CD4-positive, alpha-beta T cell treated with Interleukin-4 for 4 hours (primary cell): ENCODE data around the gene SKIDA1.

Experiments
- DNase-seq: peaks from one replicate; pipeline ENCODE4 v3.0.0-alpha.2; 2020

The SKIDA1 gene

DNA sequence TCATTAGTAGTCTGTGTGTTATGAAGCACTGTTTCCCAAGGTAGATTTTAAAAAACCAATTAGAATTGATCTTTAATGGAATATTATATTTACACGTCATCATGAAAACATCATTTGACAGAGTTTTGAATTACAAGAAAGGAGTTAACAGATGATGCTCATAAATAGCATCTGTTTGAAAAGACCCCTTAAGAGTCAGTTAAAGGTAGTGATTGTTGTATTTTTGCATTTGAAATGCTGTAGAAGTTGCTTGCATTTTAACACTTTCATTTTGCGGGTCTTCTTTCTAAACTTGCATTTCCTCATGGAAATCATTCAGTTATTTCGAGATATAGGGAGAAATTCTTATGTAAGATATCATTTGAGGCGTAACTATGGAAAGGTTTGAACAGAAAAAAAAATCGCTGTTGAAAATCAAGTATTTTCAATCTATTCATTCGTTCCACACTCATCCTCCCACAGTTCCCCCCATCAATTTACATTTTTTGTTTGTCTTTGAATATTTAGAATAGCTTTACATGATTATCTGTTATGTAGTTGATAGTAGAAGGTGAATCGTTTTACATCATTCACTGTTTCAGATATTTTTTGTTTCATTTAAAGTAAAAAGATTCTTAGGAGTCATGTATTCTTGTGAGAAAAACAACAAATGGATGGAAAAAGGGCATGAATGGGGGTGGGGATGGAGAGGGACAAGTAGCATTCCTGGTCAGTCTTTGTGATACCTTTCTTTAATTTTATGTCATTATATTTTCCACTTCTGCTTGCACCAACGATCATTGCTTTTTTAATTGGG, 3.0 kb upstream of the SKIDA1 start:
- no peak for DNase-seq

GRCh38 chr10:21527598-21528235, 2.2 kb upstream of the SKIDA1 start:
- no peak for DNase-seq

DNA sequence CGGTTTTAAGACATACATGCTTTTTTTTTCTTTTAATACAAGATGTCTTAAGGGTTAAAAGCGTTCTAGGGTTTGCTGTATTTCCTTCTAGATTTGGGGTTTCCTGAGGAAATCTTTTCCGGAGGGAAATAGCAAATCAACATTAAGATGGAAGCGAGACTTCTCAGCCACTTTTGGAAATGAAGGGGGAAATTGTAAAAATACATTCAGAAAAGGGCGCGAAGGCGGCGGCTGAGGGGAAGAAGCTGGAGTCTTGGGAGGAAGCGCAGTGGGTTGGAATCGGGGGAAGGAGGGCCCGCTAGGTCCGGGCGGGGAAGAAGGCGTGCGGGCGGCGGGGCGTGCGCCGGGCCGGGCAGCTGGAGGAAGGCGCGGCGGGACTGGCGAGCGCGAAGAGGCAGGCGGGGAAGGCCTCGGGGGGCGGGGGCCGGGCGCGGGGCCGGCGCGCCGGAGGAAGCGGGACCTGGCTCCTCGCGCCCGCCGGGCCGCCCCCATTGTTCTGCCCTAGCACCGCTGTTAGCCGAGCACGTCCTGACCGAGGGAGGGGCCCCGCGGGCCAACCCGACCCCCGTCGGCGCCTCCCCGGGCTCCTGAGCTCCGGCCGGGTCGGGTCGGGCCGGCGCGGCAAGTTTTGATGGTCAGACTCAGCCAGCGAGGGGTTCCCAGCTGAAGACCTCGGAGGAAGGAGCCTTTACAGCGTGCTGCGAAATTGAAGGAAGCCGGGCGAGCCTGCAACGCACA, 1.5 kb upstream of the SKIDA1 start:
- no peak for DNase-seq

GRCh38 chr10:21526188-21526859, 842 bp upstream of the SKIDA1 start:
- peak; percentile 62 for DNase-seq

DNA sequence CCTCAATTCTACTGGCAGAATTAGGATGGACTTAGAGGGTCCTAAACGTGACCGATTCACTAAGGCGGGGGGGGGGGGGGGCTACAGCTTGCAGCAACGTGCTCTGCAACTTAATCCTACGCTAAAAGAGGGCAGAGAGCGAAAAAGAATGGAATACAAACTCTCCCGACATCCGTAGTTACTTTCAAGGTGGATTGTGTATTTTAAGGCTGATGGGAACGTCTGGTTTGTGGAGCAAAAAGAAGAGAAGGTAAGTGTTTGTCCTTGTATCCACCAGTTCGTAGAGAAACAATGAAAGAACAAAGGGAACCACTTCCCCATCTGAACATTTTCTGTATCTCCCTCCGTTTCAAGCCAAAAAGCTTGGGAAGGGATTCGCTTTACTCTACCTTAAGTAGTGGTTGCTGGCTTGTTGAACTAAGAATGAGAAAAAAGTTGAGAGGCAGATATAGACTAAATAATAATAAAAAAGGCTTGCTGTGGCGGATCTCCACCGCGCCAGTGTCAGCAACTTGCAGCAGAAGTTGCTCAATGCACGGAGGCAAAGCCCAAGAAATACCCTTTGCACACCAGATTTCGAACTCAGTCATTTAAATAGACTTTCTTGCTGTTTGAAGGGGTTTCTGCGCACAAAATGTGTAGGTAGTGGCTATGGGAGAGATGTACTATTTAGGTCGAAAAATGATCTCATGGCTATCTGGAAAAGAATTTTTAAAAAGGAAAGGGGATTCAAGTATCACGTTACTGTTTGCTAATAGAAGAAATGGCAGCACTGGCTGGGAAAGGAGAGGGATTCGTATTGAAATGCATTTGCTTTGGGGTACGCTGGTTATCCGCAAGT, 736 bp downstream of the SKIDA1 start:
- DNase-seq: no peak

GRCh38 chr10:21524131-21524525, 1.4 kb downstream of the SKIDA1 start:
- no peak for DNase-seq

- DNase-seq: no peak
Measured at GRCh38 chr10:21523557-21524008, 1.9 kb downstream of the SKIDA1 start.

DNA sequence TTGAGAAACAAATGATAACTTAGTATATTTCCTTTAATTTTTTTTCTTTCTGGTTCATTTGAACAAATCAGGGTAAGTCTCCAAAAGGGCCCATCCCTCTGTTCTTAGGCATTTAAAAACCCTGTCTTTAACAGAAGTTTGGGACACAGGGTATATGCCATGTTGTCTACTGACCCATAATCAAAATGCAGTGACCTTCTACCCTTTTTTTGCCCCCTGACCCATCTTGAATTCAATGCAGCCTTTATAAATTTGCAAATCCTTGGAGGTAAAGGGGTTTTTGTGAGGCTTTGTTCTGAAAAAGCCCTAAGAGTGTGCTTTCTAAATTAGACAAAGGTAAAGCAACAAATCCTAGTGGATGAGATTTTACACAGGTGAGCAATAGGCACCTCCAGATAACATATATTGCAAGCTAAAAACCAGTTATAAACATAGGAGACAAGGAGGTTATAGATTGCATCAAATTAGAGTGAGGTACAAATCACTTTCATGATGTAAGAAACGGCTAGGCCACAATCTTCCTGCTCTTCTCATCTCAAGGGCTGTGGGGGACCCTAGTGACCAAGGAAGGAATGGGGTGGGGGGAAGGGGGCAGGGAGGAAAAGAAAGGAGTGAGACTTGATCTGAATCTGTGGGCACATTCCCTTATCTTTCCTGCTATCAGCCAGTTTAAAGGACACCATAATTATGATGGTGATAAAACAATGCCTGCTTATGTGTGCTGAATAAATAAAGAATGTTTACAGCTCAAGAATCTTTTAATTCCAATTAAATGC, 2.7 kb downstream of the SKIDA1 start:
- DNase-seq: no peak

DNA sequence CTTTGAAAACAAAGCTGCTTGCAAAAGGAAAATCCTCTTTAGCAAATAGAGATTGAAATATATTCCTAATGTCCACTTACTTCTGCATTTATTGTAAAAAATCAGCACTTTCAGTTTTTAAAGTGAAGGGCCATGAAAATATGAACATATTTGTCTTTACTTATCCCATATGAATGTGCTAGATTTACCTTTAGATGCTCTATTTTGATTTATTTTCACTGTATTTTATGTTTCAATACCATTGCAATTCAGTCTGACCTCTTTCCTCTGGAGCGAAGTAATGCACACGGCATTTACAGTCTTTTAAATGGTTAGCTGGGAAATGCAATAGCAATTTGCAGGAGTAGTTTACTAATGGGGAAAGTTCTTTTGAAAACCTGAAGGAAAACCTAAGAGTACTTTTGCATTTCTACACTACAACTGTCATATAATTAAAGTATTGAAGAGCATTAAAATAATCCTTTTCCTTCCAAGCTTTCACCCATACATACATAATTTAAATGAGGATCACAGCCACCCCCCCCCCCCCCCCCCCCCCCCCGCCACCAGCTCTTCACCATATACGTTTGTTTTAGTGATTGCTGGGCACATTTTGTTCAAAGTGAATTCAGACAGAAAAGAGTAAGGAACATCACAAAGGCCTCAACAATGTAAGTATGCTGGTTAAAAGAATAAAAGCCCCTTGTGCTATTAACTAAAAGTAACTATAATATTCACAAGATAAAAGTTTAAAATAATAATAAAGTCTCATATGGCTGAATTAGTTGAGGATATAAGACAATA, 3.5 kb downstream of the SKIDA1 start:
- DNase-seq: no peak

DNA sequence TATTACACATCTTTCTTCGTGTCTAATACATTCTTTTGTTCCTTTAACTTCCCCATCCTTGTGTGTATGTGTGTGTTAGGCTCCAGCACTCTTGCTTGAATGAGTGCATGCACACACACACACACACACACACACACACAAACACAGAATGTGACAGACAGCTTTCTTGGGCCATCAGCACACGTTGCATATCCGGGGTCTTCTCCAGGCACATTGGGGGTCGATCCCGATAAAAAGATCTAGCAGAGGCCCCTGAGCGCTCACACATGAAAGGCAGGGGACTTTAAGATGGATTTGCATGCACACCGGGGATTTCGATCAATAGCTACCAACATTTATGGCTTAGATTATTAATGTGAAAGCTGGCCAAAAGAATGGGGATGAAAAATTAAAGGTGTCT, 4.5 kb downstream of the SKIDA1 start:
- no peak for DNase-seq

GRCh38 chr10:21520509-21520908, 5.0 kb downstream of the SKIDA1 start:
- no peak for DNase-seq

DNA sequence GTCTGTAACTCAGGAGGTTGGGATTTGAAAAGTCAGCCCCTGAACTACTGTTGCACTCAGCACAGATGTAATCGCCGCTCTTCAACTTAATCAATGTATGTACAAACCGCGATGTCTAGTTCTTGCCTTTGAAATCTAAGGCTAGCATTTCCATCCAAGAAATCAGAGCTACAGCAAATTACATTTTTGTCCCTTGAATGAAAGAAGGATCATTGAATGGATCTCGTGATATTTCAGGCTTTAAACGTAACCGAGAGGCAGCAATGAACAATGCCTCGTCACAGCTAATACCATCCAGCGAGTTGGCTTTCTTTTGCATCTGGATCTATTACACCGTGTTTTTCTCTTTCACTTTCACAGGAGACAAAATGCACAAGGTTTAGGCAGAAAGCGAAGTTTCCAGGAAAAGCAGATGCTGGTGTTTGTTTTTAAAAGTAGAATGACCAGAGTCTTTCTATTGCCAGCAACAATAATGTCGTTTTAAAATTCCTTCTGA, 5.5 kb downstream of the SKIDA1 start:
- DNase-seq: no peak

- no peak for DNase-seq
Measured at GRCh38 chr10:21519397-21519933, 6.0 kb downstream of the SKIDA1 start.

DNA sequence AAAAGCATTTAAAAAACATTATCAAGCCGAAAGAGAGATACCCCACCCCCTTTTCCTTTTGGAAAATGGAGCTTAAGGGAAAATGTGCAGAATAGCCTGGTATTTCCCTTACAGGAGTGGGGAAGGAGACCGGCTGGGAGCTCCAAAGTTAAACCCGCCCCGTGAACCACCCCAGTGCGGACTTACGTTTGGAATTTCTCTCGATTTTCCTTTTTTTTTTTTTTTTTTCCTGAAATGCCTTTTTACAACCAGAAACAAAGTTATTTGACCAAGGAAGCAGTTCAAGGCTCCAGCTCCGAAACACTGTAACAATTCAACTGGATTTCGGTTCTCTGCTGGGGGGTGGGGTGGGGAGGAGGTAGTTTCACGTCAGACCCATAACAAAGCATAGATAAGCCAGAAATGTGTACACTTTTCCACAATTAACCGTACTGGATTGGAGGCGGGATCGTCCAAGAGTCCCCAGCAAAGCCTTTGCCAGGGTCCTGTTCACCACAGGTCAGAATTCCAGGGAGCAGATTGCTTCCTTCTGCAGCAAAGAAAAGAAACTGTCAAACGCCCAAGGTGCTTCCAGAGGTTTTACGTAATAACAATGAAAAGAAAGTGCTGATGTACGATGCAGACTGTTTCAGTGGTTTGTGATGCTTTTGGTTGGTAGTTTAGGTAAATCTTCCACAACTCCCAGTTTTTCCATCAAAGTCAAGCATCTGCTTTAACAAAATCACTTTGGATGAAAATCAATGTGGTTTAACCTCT, 6.7 kb downstream of the SKIDA1 start:
- no peak for DNase-seq

- DNase-seq: peak; percentile 45
Measured at GRCh38 chr10:21518149-21518640, 7.3 kb downstream of the SKIDA1 start.

DNA sequence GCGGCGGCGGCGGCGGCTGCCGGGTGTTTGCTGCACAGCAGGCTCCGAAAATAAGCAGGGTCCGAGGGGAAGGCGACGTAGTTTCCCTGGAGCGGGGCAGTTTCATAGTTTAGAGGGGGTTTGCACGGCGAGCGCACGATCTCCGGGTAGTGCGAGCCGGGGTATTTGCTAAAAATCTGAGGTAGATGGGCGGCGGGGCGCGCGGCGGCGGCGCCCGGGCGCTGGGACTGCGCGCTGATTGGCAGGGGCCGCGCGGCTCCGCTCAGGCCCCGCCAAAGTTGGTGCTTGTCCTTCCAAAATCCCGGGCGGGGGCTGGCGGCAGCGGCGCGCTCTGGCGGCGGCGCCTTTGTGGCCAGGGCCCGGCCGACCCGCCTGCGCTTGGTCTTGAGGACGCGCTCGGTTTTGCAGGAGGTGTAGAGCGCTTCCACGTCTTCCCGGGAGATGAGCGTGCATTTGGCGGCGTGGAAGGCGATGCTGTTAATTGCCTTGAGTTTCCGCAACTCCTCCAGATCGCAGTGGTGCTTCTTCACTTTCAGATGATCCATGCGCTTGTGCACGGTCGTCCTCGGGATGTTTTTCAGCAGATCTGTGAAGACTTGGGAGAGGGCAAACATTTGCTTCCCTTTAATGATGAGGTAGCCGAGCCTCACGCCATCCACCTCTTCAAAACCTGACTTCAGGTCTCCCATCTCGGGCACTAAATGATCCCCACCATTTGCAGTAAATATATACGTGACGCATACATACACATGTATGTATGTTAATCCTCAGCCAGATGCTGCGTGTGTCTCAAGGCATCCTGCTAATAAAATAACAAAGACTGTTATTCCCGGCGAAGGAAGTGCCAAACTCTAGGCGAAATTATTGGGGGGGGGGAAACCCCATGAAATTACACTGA, 8.1 kb downstream of the SKIDA1 start:
- no peak for DNase-seq

- DNase-seq: no peak
Measured at GRCh38 chr10:21516242-21517131, 9.0 kb downstream of the SKIDA1 start.
